B cell (primary cell): Measurements from ENCODE around the gene RPL27.

ENCODE experiments used
- CTCF ChIP-seq: fragments of 200-600 bp; IDR thresholded peaks from one replicate; pipeline ENCODE4 v1.8.0; 2022; ENCODE audit warnings: antibody characterized with exemption, mild to moderate bottlenecking
- EZH2 ChIP-seq: IDR thresholded peaks from 2 replicates; pipeline ENCODE4 v1.6.1; 2012; ENCODE audit warnings: borderline replicate concordance, low read depth, mild to moderate bottlenecking, moderate library complexity, low read length; ENCODE audit not compliant: insufficient read depth, poor library complexity, severe bottlenecking

GRCh38 chr17:43030137-43030767 lies 32.0 kb downstream of the RPL27 start:
- TF ChIP-seq CTCF (no peak), EZH2 (no peak)
